ENCODE results near the gene PRCC.

DNA sequence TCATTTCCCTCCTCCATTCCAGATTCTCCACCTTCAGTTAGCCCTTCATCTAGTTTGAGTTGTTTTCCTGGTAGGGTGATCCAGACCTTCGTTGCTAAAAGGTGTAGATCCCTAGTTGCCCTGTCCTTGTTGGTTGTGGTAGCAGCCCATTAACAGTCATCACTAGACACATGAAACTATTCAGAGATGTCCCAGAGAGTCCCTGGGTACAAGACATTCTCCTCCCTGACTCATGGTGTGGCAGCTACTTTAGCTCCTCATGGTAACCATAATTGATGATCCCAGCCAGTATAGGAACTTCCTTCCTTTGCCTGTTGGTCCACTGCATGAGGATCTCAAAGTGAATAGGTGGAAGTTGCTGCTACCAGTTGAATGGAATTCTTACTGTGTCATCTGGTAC lies 55.3 kb downstream of the PRCC start:
- TF ChIP-seq, protein P1, sequence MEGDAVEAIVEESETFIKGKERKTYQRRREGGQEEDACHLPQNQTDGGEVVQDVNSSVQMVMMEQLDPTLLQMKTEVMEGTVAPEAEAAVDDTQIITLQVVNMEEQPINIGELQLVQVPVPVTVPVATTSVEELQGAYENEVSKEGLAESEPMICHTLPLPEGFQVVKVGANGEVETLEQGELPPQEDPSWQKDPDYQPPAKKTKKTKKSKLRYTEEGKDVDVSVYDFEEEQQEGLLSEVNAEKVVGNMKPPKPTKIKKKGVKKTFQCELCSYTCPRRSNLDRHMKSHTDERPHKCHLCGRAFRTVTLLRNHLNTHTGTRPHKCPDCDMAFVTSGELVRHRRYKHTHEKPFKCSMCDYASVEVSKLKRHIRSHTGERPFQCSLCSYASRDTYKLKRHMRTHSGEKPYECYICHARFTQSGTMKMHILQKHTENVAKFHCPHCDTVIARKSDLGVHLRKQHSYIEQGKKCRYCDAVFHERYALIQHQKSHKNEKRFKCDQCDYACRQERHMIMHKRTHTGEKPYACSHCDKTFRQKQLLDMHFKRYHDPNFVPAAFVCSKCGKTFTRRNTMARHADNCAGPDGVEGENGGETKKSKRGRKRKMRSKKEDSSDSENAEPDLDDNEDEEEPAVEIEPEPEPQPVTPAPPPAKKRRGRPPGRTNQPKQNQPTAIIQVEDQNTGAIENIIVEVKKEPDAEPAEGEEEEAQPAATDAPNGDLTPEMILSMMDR (conservative IDR thresholded peaks at IDR 0.05; ENCODE audit: low read depth, low read length), result no peak
- no peak for TF ChIP-seq EZH2 (IDR thresholded peaks at IDR 0.05; ENCODE audit: low read length, unreplicated experiment)
